Vagina (tissue), 2 donors: Measurements from ENCODE around the gene TLNRD1.

ENCODE experiments used
- POLR2A ChIP-seq, 2 donors: fragments of 450-650 bp; IDR thresholded peaks; one replicate each; pipeline ENCODE4 v1.6.1; 2017; ENCODE audit warnings: antibody characterized with exemption in 2 of 2, mild to moderate bottlenecking in 2 of 2, moderate library complexity in 2 of 2
- TF ChIP-seq, protein P1 (sequence below), 3 experiments: fragments of 450-650 bp in 2 of 3; fragments of 200-600 bp in 1 of 3; sonication (generic) in 1 of 3; IDR thresholded peaks; one replicate each; pipeline ENCODE4 v1.5.1; 2017 to 2019; ENCODE audit warnings: antibody characterized with exemption in 3 of 3, mild to moderate bottlenecking in 2 of 3, moderate library complexity in 2 of 3

DNA sequence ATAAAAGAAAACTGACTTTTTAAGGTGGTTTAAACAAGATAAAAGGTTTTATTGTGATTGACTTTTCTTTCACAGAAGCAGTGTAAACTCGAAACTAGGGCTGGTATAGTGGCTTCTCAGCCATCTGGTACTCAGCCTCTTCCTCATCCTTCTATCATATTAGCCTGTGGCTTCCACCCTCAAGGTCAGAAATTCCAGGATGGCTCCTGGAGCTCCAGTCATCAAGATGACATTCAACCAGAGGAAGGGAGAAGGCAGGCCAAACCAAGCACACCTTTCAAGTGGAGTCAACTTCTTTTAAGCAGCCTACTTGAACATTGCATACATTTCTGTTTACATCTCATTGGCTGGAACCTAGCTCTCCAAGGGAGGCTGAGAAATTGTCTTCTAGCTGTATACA, 9.8 kb upstream of the TLNRD1 start:
- no peak for TF ChIP-seq POLR2A (IDR thresholded peaks at IDR 0.05)
- TF ChIP-seq, protein P1, sequence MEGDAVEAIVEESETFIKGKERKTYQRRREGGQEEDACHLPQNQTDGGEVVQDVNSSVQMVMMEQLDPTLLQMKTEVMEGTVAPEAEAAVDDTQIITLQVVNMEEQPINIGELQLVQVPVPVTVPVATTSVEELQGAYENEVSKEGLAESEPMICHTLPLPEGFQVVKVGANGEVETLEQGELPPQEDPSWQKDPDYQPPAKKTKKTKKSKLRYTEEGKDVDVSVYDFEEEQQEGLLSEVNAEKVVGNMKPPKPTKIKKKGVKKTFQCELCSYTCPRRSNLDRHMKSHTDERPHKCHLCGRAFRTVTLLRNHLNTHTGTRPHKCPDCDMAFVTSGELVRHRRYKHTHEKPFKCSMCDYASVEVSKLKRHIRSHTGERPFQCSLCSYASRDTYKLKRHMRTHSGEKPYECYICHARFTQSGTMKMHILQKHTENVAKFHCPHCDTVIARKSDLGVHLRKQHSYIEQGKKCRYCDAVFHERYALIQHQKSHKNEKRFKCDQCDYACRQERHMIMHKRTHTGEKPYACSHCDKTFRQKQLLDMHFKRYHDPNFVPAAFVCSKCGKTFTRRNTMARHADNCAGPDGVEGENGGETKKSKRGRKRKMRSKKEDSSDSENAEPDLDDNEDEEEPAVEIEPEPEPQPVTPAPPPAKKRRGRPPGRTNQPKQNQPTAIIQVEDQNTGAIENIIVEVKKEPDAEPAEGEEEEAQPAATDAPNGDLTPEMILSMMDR (IDR thresholded peaks at IDR 0.05) = no peak
